LNCaP clone FGC (cell line): Measurements from ENCODE around the gene POTEC.
"Not testable (repeated sequence)": the region's sequence is repeated elsewhere in the genome, so short reads cannot be mapped to it uniquely, and the experiment has no call there.

Source experiments
- DNase-seq: peaks from one replicate; pipeline ENCODE4 v3.0.0-alpha.2; 2011; ENCODE audit warnings: low read depth
- H3K4me3 ChIP-seq: 2 replicates; pipeline ENCODE4 v1.5.1; 2011; ENCODE audit warnings: mild to moderate bottlenecking, low read depth, low read length, control low read depth

POTEC gene

DNA sequence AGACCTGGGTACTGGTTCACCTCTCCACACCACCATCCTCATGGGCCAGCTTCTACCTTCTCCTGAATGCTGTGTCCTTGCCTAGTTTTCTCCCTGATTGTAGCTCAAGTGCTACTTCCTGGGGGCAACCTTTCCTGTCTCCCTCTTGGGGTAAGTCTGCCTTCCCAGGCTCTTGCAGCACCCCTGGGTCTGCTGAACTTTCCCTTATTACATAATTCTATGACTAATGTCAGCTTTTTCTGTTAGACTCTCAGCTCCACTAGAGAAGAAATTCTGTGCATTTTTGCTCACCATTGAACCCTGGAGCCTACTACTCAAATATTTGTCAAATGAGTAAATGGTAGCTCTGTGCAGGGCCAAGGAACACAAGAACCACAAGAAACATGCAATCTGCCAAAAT, 73.4 kb downstream of the POTEC start:
- not testable (repeated sequence) for H3K4me3 ChIP-seq, DNase-seq

DNA sequence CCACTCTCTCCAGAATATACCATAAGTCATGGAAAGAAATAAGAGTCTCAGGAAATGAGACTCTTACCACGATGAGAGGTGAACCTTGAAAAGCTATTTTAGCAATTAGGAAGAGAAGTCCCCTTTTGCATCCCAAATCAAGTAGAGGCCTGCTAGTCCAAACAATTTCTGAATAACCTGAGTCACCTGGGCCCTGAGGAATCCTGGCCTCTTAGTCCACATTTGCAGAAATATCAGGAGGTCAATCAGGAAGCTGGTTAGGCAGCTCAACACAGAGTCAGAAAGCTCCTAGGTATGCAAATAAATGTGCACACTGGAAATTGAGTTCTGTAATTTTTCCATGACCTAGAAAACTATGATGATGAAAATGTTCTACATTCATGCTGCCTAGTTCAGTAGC, 77.4 kb downstream of the POTEC start:
- not testable (repeated sequence) for DNase-seq, H3K4me3 ChIP-seq
